HepG2 (cell line): ENCODE results near the gene ACD. TPM values are rescaled to one million over a fixed set of nuclear protein-coding genes. Genes with fewer than 3 reads are reported as not detected.

Source experiments
- GTF3A ChIP-seq: sonication (generic); formaldehyde crosslinking; conservative IDR thresholded peaks from 2 replicates; pipeline ENCODE4 v1.4.0; 2020; ENCODE audit warnings: mild to moderate bottlenecking, missing genetic modification reagents
- MLLT10 ChIP-seq: sonication (generic); formaldehyde crosslinking; IDR thresholded peaks from 2 replicates; pipeline ENCODE4 v1.4.0; 2020; ENCODE audit warnings: missing genetic modification reagents
- NCOA2 ChIP-seq: sonication (generic); formaldehyde crosslinking; IDR thresholded peaks from 2 replicates; pipeline ENCODE4 v1.8.0; 2022; ENCODE audit warnings: inconsistent platforms
- WIZ ChIP-seq: sonication (generic); formaldehyde crosslinking; IDR thresholded peaks from 2 replicates; pipeline ENCODE4 v1.5.1; 2020; ENCODE audit warnings: mild to moderate bottlenecking, missing genetic modification reagents
- YEATS2 ChIP-seq: sonication (generic); formaldehyde crosslinking; IDR thresholded peaks from 2 replicates; pipeline ENCODE4 v1.4.0; 2020; ENCODE audit warnings: missing genetic modification reagents, borderline replicate concordance
- ZNF264 ChIP-seq: sonication (generic); formaldehyde crosslinking; IDR thresholded peaks from 2 replicates; pipeline ENCODE4 v1.4.0; 2020; ENCODE audit warnings: missing genetic modification reagents
- ZNF597 ChIP-seq: sonication (generic); formaldehyde crosslinking; IDR thresholded peaks from 2 replicates; pipeline ENCODE4 v1.5.0; 2020; ENCODE audit warnings: missing genetic modification reagents
- polyA plus RNA-seq, 8 experiments: library from polyadenylated mRNA; depleted of rRNA in 3 of 8; stranded (reverse) in 7 of 8; unstranded in 1 of 8; fragments of >200 nt; fragmentation: Illumina TruSeq in 4 of 8; extraction: Trizol in 4 of 8; gene quantifications; 2 replicates each; pipeline versions ENCODE4 v1.2.1 to v1.2.3, GENCODE V29; 2011 to 2016; ENCODE audit warnings: low read depth in 4 of 8, missing spikeins in 1 of 8, mixed read lengths in 1 of 8; ENCODE audit not compliant: insufficient read depth in 1 of 8
- total RNA-seq, 5 experiments: library from RNA; depleted of rRNA; stranded (reverse); fragments of >200 nt; fragmentation: Illumina TruSeq; extraction: Trizol; gene quantifications; 2 replicates each; pipeline ENCODE4 v1.2.3, GENCODE V29; 2016; ENCODE audit warnings: low read depth in 1 of 5
- TF ChIP-seq, protein P1 (sequence below): sonication (generic); formaldehyde crosslinking; IDR thresholded peaks from 2 replicates; pipeline ENCODE4 v1.5.1; 2020; ENCODE audit warnings: mild to moderate bottlenecking, moderate library complexity, missing genetic modification reagents
- TF ChIP-seq, protein P2 (sequence below): sonication (generic); formaldehyde crosslinking; conservative IDR thresholded peaks from 2 replicates; pipeline ENCODE4 v1.8.0; 2022; ENCODE audit warnings: missing genetic modification reagents
- TF ChIP-seq, protein P3 (sequence below): sonication (generic); formaldehyde crosslinking; IDR thresholded peaks from 2 replicates; pipeline ENCODE4 v1.4.0; 2020; ENCODE audit warnings: mild to moderate bottlenecking, missing genetic modification reagents, borderline replicate concordance

Gene ACD
- total and polyA plus RNA-seq, 2 of the 13 experiments (the other 11 are each of a cell fraction or from before 2014, with no cell fraction given) = 32.6 to 38.3 TPM

- TF ChIP-seq, protein P1, sequence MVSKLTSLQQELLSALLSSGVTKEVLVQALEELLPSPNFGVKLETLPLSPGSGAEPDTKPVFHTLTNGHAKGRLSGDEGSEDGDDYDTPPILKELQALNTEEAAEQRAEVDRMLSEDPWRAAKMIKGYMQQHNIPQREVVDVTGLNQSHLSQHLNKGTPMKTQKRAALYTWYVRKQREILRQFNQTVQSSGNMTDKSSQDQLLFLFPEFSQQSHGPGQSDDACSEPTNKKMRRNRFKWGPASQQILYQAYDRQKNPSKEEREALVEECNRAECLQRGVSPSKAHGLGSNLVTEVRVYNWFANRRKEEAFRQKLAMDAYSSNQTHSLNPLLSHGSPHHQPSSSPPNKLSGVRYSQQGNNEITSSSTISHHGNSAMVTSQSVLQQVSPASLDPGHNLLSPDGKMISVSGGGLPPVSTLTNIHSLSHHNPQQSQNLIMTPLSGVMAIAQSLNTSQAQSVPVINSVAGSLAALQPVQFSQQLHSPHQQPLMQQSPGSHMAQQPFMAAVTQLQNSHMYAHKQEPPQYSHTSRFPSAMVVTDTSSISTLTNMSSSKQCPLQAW = peak; percentile 90
- TF ChIP-seq ZNF264 (CRISPR knock-in tag) = no peak
- TF ChIP-seq, protein P2, sequence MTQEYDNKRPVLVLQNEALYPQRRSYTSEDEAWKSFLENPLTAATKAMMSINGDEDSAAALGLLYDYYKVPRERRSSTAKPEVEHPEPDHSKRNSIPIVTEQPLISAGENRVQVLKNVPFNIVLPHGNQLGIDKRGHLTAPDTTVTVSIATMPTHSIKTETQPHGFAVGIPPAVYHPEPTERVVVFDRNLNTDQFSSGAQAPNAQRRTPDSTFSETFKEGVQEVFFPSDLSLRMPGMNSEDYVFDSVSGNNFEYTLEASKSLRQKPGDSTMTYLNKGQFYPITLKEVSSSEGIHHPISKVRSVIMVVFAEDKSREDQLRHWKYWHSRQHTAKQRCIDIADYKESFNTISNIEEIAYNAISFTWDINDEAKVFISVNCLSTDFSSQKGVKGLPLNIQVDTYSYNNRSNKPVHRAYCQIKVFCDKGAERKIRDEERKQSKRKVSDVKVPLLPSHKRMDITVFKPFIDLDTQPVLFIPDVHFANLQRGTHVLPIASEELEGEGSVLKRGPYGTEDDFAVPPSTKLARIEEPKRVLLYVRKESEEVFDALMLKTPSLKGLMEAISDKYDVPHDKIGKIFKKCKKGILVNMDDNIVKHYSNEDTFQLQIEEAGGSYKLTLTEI = no peak
- TF ChIP-seq, protein P3, sequence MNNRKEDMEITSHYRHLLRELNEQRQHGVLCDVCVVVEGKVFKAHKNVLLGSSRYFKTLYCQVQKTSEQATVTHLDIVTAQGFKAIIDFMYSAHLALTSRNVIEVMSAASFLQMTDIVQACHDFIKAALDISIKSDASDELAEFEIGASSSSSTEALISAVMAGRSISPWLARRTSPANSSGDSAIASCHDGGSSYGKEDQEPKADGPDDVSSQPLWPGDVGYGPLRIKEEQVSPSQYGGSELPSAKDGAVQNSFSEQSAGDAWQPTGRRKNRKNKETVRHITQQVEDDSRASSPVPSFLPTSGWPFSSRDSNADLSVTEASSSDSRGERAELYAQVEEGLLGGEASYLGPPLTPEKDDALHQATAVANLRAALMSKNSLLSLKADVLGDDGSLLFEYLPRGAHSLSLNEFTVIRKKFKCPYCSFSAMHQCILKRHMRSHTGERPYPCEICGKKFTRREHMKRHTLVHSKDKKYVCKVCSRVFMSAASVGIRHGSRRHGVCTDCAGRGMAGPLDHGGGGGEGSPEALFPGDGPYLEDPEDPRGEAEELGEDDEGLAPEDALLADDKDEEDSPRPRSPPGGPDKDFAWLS = no peak
- TF ChIP-seq WIZ (CRISPR knock-in tag) = no peak; the same call in 1 of the 2 replicates
- peak; percentile 36; the same call in 1 of the 2 replicates for TF ChIP-seq YEATS2 (CRISPR knock-in tag)
- TF ChIP-seq MLLT10 (CRISPR knock-in tag) = no peak
- TF ChIP-seq ZNF597 = no peak
- TF ChIP-seq NCOA2 = no peak; the same call in 1 of the 2 replicates
- no peak for TF ChIP-seq GTF3A
These were observed 6.7 kb upstream of the ACD start, which contains the start of the genes C16orf86 and ENKD1 (continued) for GRCh38 chr16:67666559-67667452.
